Measurements from ENCODE around the gene FAM135A. TPM values are rescaled to one million over a fixed set of nuclear protein-coding genes. Genes with fewer than 3 reads are reported as not detected.

Gene FAM135A
- total RNA-seq, 1 donor from 2014 or later: 48.0 TPM

Small RNAs within 50 kb of the gene (small RNA-seq; reads per million reads assigned to genes)
- gene RNU7-48P (ENCODE audit: low replicate concordance): not detected

Other genes starting within 250 kb of the FAM135A start
- gene COL9A1, start 110.4 kb upstream of the FAM135A start, total RNA-seq: 1.8 TPM
- gene SDHAF4, start 153.4 kb downstream of the FAM135A start, total RNA-seq: 9.5 TPM

Data from skin of body (tissue), 2 donors.